Measurements from ENCODE around the gene PIP4K2B.

PIP4K2B gene

GRCh38 chr17:38743556-38744171 is 55.7 kb downstream of the PIP4K2B start:
- no peak for DNase-seq (ENCODE audit: low spot score)

GRCh38 chr17:38742411-38743308 is 56.7 kb downstream of the PIP4K2B start:
- no peak for DNase-seq (ENCODE audit: low spot score)

GRCh38 chr17:38741921-38742410 is 57.4 kb downstream of the PIP4K2B start:
- DNase-seq (ENCODE audit: low spot score): no peak

GRCh38 chr17:38741461-38741860 is 57.9 kb downstream of the PIP4K2B start:
- DNase-seq (ENCODE audit: low spot score): no peak

GRCh38 chr17:38740806-38741205 is 58.5 kb downstream of the PIP4K2B start:
- no peak for DNase-seq (ENCODE audit: low spot score)

GRCh38 chr17:38740044-38740443 is 59.3 kb downstream of the PIP4K2B start:
- DNase-seq (ENCODE audit: low spot score): no peak

- DNase-seq (ENCODE audit: low spot score): no peak
Observed at GRCh38 chr17:38739305-38739704, 60.1 kb downstream of the PIP4K2B start.

GRCh38 chr17:38738686-38739085 is 60.7 kb downstream of the PIP4K2B start:
- no peak for DNase-seq (ENCODE audit: low spot score)

GRCh38 chr17:38738007-38738662 is 61.2 kb downstream of the PIP4K2B start:
- DNase-seq (ENCODE audit: low spot score): no peak

- DNase-seq (ENCODE audit: low spot score): peak; percentile 87
Observed at GRCh38 chr17:38735161-38735997, 64.0 kb downstream of the PIP4K2B start.

GRCh38 chr17:38733982-38734973 is 65.1 kb downstream of the PIP4K2B start:
- peak; percentile 50 for DNase-seq (ENCODE audit: low spot score)

- no peak for DNase-seq (ENCODE audit: low spot score)
Observed at GRCh38 chr17:38733282-38733981, 65.9 kb downstream of the PIP4K2B start.

GRCh38 chr17:38732376-38733281 is 66.7 kb downstream of the PIP4K2B start:
- DNase-seq (ENCODE audit: low spot score): no peak

GRCh38 chr17:38731526-38732294 is 67.6 kb downstream of the PIP4K2B start:
- DNase-seq (ENCODE audit: low spot score): no peak

GRCh38 chr17:38730526-38731379 is 68.6 kb downstream of the PIP4K2B start:
- DNase-seq (ENCODE audit: low spot score): no peak

GRCh38 chr17:38729886-38730525 is 69.3 kb downstream of the PIP4K2B start, which contains the start of gene CISD3:
TSS of gene CISD3 (plus strand) at chr17:38730341. CDS start at chr17:38730359, 18 bp downstream.
- DNase-seq (ENCODE audit: low spot score): peak; percentile 94
